Cardiac fibroblast (primary cell): Measurements from ENCODE around the gene HRAS.
A peak's percentile ranks its signal among the peaks of the same experiment; 100 is the strongest.

Source experiments
- DNase-seq, 2 donors: peaks; one replicate each; pipeline versions ENCODE4 v3.0.0 to v3.0.0-alpha.2; 2010; ENCODE audit warnings: low read depth in 2 of 2
- H3K4me3 ChIP-seq, 2 donors: replicated peaks in 1 of 2; 1 replicate in 1 of 2; 2 replicates in 1 of 2; pipeline ENCODE4 v1.5.1; 2011; ENCODE audit warnings: low read depth in 2 of 2, low read length in 2 of 2, mild to moderate bottlenecking in 2 of 2, moderate library complexity in 1 of 2
- CTCF ChIP-seq: IDR thresholded peaks from one replicate; pipeline ENCODE4 v1.5.1; 2011; ENCODE audit warnings: low read depth, mild to moderate bottlenecking, low read length, inconsistent platforms

The HRAS gene

GRCh38 chr11:555780-556661 is 20.6 kb upstream of the HRAS start:
- no peak for TF ChIP-seq CTCF
- no peak overlapping the region for H3K4me3 ChIP-seq
- no peak for DNase-seq

GRCh38 chr11:555227-555779 is 19.9 kb upstream of the HRAS start:
- H3K4me3 ChIP-seq: no peak overlapping the region
- no peak for TF ChIP-seq CTCF

GRCh38 chr11:554428-555226 is 19.3 kb upstream of the HRAS start:
- peak; percentile 52 for TF ChIP-seq CTCF
- DNase-seq: peak; percentile 34 to 38
- no peak overlapping the region for H3K4me3 ChIP-seq

More at GRCh38 chr11:555227-555779, 19.9 kb upstream of the HRAS start:
- DNase-seq: no peak

GRCh38 chr11:553988-554340 is 18.6 kb upstream of the HRAS start:
- TF ChIP-seq CTCF: no peak
- DNase-seq: no peak
- H3K4me3 ChIP-seq: no peak overlapping the region

GRCh38 chr11:553083-553987 is 18.0 kb upstream of the HRAS start:
- H3K4me3 ChIP-seq: no peak overlapping the region
- no peak for DNase-seq
- no peak for TF ChIP-seq CTCF

- H3K4me3 ChIP-seq: no peak overlapping the region
- DNase-seq: no peak
- TF ChIP-seq CTCF: no peak
These were observed 16.2 kb upstream of the HRAS start for GRCh38 chr11:551596-551995.
